ENCODE measurements around the gene SMLR1. TPM values are rescaled to one million over a fixed set of nuclear protein-coding genes. Genes with fewer than 3 reads are reported as not detected.

SMLR1 gene
- total RNA-seq, 4 donors from 2014 or later, result not detected

DNA sequence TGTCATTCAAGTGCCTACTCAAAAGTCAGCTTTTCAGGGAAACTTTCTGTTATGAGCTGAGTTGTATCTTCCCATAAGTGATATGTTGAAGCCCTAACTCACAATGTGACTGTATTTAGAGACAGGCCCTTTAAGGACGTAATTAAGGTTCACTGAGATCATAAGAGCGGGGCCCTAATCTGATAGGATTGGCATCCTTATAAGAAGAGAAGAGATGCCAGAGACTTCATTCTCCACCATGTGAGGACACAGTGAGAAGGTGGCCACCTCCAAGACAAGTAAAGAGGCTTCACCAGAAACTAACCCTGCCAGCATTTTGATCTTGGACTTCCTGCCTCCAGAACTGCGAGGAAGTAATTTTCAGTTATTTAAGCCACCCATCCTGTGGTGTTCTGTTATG is 12.7 kb upstream of the SMLR1 start:
- TF ChIP-seq POLR2A (IDR thresholded peaks at IDR 0.05), result no peak
- TF ChIP-seq, protein P1, sequence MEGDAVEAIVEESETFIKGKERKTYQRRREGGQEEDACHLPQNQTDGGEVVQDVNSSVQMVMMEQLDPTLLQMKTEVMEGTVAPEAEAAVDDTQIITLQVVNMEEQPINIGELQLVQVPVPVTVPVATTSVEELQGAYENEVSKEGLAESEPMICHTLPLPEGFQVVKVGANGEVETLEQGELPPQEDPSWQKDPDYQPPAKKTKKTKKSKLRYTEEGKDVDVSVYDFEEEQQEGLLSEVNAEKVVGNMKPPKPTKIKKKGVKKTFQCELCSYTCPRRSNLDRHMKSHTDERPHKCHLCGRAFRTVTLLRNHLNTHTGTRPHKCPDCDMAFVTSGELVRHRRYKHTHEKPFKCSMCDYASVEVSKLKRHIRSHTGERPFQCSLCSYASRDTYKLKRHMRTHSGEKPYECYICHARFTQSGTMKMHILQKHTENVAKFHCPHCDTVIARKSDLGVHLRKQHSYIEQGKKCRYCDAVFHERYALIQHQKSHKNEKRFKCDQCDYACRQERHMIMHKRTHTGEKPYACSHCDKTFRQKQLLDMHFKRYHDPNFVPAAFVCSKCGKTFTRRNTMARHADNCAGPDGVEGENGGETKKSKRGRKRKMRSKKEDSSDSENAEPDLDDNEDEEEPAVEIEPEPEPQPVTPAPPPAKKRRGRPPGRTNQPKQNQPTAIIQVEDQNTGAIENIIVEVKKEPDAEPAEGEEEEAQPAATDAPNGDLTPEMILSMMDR (IDR thresholded peaks at IDR 0.05), result no peak
- DNase-seq, result no peak
- no peak overlapping the region for H3K4me3 ChIP-seq
- no peaks in the 10 kb centered on the region for H3K27me3 ChIP-seq
- H3K36me3 ChIP-seq, result no peaks in the 10 kb centered on the region
- intact Hi-C loops (cut with DNase I; ENCODE audit: low total_unique reads), result no loop called here
- no peaks in the 10 kb centered on the region for H3K9me3 ChIP-seq
- H3K4me1 ChIP-seq, result no peaks in the 10 kb centered on the region
- H3K27ac ChIP-seq, result no peak overlapping the region

DNA sequence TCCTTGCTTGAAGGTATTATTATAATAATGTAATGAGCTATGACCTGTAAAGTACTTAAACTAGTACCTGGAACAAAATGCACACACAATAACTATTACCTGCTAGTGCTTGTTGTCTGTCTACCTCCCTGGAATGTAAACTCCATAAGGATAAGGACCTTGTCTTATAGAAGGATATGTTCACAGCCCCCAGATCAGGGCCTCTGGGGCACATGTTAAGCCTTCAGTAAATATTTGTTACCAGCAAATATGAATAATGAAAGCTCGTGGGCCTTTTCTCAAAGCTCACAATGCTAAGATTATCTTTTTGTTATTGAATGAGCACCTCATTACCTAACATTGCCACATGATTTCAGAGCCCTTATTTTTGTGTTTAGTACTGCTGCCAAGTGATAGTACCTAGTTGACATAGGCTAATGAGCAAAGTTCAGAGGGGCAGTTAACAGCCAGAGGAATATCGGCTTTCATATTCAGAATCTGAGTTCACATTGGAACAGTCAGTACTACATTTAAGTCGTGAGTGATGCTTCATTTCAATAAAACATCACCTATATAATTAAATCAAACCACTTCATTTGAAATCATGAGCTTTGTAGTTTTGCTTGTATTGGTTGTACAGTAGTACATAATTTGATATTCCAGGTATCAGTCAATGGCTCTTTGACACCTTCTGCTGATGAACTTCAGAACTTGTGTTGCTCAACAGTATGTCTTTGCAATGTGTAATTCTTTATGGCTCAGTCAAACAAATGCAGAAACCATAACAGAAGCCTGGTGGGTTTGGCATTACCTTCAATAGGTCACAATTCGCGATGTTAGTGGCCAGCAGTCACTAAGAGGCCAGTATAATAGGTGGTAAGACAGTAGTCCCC is 11.8 kb upstream of the SMLR1 start:
- H3K4me3 ChIP-seq, result no peak overlapping the region
- H3K27me3 ChIP-seq, result no peaks in the 10 kb centered on the region
- TF ChIP-seq, protein P1 (IDR thresholded peaks at IDR 0.05), result no peak
- no peak for TF ChIP-seq POLR2A (IDR thresholded peaks at IDR 0.05)
- no peaks in the 10 kb centered on the region for H3K36me3 ChIP-seq
- no peaks in the 10 kb centered on the region for H3K9me3 ChIP-seq
- no peaks in the 10 kb centered on the region for H3K4me1 ChIP-seq
- intact Hi-C loops (cut with DNase I; ENCODE audit: low total_unique reads), result no loop called here
- DNase-seq, result no peak
- no peak overlapping the region for H3K27ac ChIP-seq

DNA sequence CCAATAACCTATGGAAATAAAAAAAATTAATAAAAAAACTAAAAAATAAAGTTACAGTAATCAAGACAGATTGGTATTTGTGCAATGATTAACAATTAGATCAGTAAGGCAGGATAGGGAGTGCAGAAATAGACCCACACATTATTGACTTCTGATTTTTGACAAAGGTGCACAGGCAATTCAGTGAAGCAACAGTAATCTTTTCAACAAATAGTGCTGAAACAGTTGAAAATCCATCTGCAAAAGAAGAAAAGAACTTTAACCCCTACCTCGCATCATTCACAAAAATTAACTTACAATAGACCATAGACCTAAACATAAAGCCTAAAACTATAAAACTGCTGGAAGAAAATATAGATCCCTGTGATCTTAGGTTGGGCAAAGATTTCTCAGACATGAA is 4.5 kb upstream of the SMLR1 start:
- no peaks in the 10 kb centered on the region for H3K36me3 ChIP-seq
- H3K27me3 ChIP-seq, result no peaks in the 10 kb centered on the region
- H3K4me1 ChIP-seq, result no peaks in the 10 kb centered on the region
- H3K27ac ChIP-seq, result no peak overlapping the region
- H3K4me3 ChIP-seq, result no peak overlapping the region
- no peak for DNase-seq
- H3K9me3 ChIP-seq, result no peaks in the 10 kb centered on the region
- intact Hi-C loops (cut with DNase I; ENCODE audit: low total_unique reads), result no loop called here
- TF ChIP-seq POLR2A (IDR thresholded peaks at IDR 0.05), result no peak
- TF ChIP-seq, protein P1 (IDR thresholded peaks at IDR 0.05), result no peak

DNA sequence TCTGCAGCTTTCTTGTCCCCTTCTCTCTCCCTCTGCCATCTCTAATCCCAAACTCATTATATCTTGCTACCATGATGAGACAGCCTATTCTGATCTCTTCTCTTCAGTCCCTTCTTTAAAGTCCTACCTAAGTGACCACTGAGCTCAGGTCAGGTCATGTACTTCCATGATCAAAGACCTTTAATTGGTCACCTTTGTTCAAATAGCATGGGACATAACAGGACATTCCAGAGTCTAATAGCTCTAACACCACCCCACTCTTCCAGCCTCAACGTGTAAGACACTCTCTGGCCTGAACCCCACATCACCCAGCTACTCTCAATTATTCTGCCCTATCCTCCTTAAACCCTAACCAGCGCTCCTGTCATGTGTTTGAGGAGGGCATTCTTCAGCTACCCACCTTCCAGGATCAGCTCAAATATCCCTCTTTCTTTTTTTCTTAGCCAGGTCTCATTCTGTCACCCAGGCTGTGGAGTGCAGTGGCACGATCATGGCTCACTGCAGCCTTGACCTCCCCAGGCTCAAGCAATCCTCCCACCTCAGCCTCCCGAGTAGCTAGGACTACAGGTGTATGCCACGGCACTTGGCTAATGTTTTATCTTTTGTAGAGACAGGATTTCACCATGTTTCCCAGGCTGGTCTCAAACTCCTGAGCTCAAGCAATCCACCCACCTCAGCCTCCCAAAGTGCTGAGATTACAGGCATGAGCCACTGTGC is 2.1 kb upstream of the SMLR1 start:
- Histone ChIP-seq H3K36me3 (no peaks in the 10 kb centered on the region), H3K9me3 (no peaks in the 10 kb centered on the region), H3K27me3 (no peaks in the 10 kb centered on the region), H3K27ac (no peak overlapping the region), H3K4me3 (no peak overlapping the region), H3K4me1 (no peaks in the 10 kb centered on the region)
- intact Hi-C loops (cut with DNase I; ENCODE audit: low total_unique reads), result no loop called here
- TF ChIP-seq, protein P1 (IDR thresholded peaks at IDR 0.05), result no peak
- TF ChIP-seq POLR2A (IDR thresholded peaks at IDR 0.05), result no peak
- no peak for DNase-seq

All from uterus (tissue), 4 donors.